Tibial nerve (tissue), 4 donors: Measurements from ENCODE around the gene XIRP1. TPM values are rescaled to one million over a fixed set of nuclear protein-coding genes. Genes with fewer than 3 reads are reported as not detected.

Experiments
- DNase-seq, 2 donors: peaks; one replicate each; pipeline ENCODE4 v3.0.0-alpha.2; 2019; ENCODE audit warnings: low spot score in 2 of 2
- H3K27ac ChIP-seq, 4 donors: fragments of 200-600 bp; sonication (generic) in 3 of 4; one replicate each; pipeline ENCODE4 v1.5.1; 2017 to 2019; ENCODE audit warnings: mild to moderate bottlenecking in 1 of 4
- H3K27me3 ChIP-seq, 2 donors: fragments of 200-600 bp; sonication (generic) in 1 of 2; one replicate each; pipeline versions ENCODE4 v1.5.1 to v1.6.0; 2017 to 2019
- H3K36me3 ChIP-seq, 3 donors: fragments of 200-600 bp; sonication (generic); one replicate each; pipeline ENCODE4 v1.5.1; 2018 to 2019
- H3K4me1 ChIP-seq, 4 donors: fragments of 200-600 bp; sonication (generic) in 3 of 4; one replicate each; pipeline ENCODE4 v1.5.1; 2017 to 2019
- H3K4me3 ChIP-seq, 4 donors: fragments of 200-600 bp; sonication (generic) in 3 of 4; one replicate each; pipeline ENCODE4 v1.5.1; 2017 to 2019; ENCODE audit warnings: mild to moderate bottlenecking in 1 of 4, moderate library complexity in 1 of 4
- H3K9me3 ChIP-seq, 4 donors: fragments of 200-600 bp; sonication (generic) in 3 of 4; one replicate each; pipeline ENCODE4 v1.5.1; 2017 to 2019
- EP300 ChIP-seq, 2 donors: sonication (generic); formaldehyde crosslinking; IDR thresholded peaks; one replicate each; pipeline ENCODE4 v1.6.1; 2017; ENCODE audit warnings: antibody characterized with exemption in 2 of 2, mild to moderate bottlenecking in 1 of 2
- POLR2A ChIP-seq, 2 donors: fragments of 450-650 bp; IDR thresholded peaks; one replicate each; pipeline ENCODE4 v1.6.1; 2017; ENCODE audit warnings: antibody characterized with exemption in 2 of 2, mild to moderate bottlenecking in 2 of 2, moderate library complexity in 2 of 2
- WGBS, 2 donors: methylation state at CpG; one replicate each; pipeline ENCODE4 v1.1.5; 2018; 5-methylcytosine and 5-hydroxymethylcytosine counted together
- total RNA-seq, 4 donors: library from RNA; depleted of rRNA; stranded (reverse); fragments of >200 nt; gene quantifications; one replicate each; pipeline ENCODE4 v1.1.0, GENCODE V29; 2016
- TF ChIP-seq, protein P1 (sequence below), 5 experiments: fragments of 200-600 bp in 3 of 5; fragments of 450-650 bp in 2 of 5; sonication (generic) in 3 of 5; IDR thresholded peaks; one replicate each; pipeline ENCODE4 v1.5.1; 2016 to 2019; ENCODE audit warnings: antibody characterized with exemption in 5 of 5, mild to moderate bottlenecking in 3 of 5, moderate library complexity in 2 of 5

XIRP1 gene
- total RNA-seq, 4 donors from 2014 or later, result not detected

DNA sequence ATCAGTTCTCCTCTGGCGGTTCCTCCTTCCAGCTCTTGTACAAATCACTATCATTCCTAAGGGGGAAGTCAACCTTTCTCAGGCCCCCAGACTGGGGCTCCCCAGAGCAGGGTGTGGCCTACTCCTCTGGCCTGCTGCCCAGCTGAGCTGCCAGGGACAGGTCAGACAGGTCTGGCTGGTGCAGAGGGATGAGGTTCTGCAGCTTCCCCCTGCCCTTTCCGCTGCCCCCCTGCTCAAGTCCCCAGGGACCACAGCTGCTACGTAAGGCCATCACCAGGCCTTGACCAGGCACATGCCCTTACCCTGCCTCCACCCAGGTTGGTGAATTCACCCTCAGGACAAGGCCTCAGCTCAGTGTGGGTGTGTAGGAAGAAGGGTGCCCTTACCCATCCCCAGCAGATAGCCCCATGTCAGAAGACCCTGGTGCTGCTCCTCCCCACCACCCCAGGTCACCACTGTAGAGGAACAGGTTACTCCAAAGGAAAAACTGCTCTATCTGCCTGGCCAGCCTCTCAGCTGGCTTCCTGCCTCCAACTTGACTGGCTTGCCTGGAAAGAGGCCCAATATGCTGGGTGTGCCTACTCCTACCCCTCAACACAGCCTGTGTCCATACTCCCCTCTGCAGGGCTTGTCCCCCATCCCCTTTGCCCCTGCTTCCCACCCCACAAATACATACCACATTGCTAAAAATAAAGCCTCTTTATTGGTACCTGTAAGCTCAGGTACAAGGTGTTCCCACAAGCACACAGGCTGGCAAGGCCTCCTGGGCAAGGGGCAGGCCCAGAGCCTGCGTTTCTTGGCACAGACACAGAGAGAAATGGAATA lies 51.0 kb downstream of the XIRP1 start:
- Histone ChIP-seq H3K9me3 (no peaks in the 10 kb centered on the region), H3K27me3 (no peaks in the 10 kb centered on the region), H3K36me3 (peaks cover 4 to 76% (median 26%) of the 10 kb centered on the region in 3 donors), H3K27ac (peak overlapping the region in 3 of 4 donors; percentile 23 to 66 (median 54)), H3K4me3 (no peak overlapping the region), H3K4me1 (peaks cover 0 to 47% (median 19%) of the 10 kb centered on the region in 4 donors)
- no peak for DNase-seq
- TF ChIP-seq, protein P1, sequence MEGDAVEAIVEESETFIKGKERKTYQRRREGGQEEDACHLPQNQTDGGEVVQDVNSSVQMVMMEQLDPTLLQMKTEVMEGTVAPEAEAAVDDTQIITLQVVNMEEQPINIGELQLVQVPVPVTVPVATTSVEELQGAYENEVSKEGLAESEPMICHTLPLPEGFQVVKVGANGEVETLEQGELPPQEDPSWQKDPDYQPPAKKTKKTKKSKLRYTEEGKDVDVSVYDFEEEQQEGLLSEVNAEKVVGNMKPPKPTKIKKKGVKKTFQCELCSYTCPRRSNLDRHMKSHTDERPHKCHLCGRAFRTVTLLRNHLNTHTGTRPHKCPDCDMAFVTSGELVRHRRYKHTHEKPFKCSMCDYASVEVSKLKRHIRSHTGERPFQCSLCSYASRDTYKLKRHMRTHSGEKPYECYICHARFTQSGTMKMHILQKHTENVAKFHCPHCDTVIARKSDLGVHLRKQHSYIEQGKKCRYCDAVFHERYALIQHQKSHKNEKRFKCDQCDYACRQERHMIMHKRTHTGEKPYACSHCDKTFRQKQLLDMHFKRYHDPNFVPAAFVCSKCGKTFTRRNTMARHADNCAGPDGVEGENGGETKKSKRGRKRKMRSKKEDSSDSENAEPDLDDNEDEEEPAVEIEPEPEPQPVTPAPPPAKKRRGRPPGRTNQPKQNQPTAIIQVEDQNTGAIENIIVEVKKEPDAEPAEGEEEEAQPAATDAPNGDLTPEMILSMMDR (IDR thresholded peaks at IDR 0.05), result no peak
- TF ChIP-seq POLR2A (IDR thresholded peaks at IDR 0.05), result no peak
- TF ChIP-seq EP300 (IDR thresholded peaks at IDR 0.05), result no peak
- 53% methylated on average over 4 of the region's 4 CpGs for WGBS, 2 donors

DNA sequence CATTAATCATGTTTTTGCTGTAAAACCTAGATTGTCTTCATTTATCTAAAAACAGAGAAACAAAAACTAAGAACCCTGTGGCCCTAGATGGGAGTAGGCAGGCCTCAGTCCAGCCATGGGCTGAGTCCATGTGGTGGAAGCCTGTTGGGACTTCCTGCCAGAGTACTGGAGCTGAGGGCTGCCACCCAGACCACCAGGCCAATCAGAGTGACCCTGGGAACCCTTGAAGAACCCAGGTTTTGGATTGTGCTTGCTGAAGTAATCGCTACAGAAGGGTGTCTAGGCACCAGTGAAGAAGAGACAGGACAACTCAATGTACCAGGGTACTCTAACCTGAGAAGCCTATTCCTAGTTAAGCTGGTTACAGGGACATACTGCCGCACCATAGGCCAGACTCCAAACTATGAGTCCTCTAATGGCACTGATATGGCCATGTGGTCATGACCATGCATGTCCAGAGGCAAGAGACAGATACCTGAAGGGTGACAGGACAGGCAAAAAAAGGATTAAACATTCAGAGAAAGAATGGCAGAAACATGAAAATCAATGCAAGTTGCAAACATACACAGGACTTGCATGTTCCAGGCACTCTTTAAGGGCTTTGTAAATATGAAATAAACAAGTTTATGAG lies 51.9 kb downstream of the XIRP1 start:
- no peak for TF ChIP-seq EP300 (IDR thresholded peaks at IDR 0.05)
- no peak for TF ChIP-seq POLR2A (IDR thresholded peaks at IDR 0.05)
- TF ChIP-seq, protein P1 (IDR thresholded peaks at IDR 0.05), result no peak
- Histone ChIP-seq H3K27me3 (no peaks in the 10 kb centered on the region), H3K36me3 (peaks cover 4 to 73% (median 26%) of the 10 kb centered on the region in 3 donors), H3K27ac (peak overlapping the region in 3 of 4 donors; percentile 23 to 66 (median 54)), H3K4me1 (peaks cover 0 to 37% (median 15%) of the 10 kb centered on the region in 4 donors), H3K4me3 (no peak overlapping the region), H3K9me3 (no peaks in the 10 kb centered on the region)
- no peak for DNase-seq
- WGBS, 2 donors, result 94 to 100% methylated on average over 2 of the region's 2 CpGs

DNA sequence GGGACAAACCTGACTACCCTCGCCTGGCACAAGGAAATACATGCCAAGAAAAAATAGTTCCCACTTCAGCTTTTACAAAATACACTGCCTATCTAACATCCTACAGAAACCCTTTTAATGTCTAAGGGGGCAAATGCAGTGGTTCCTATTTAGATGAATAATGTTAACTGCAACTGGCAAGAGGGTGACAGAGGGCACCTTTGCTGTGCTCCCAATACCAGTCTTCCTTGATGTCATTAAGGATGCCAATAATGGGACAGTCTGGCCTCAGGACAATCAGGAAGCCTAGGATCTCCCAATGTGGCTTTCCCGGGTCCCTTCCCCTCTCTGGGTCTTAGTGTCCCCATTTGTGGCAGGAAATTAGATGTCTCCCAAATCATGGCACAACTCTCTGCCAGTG lies 53.0 kb downstream of the XIRP1 start:
- Histone ChIP-seq H3K4me1 (peaks cover 0 to 37% (median 15%) of the 10 kb centered on the region in 4 donors), H3K4me3 (no peak overlapping the region), H3K36me3 (peaks cover 4 to 73% (median 19%) of the 10 kb centered on the region in 3 donors), H3K9me3 (no peaks in the 10 kb centered on the region), H3K27ac (no peak overlapping the region), H3K27me3 (no peaks in the 10 kb centered on the region)
- DNase-seq, result no peak
- 75 to 76% methylated on average over 2 of the region's 2 CpGs for WGBS, 2 donors
- no peak for TF ChIP-seq POLR2A (IDR thresholded peaks at IDR 0.05)
- TF ChIP-seq EP300 (IDR thresholded peaks at IDR 0.05), result no peak
- TF ChIP-seq, protein P1 (IDR thresholded peaks at IDR 0.05), result no peak

DNA sequence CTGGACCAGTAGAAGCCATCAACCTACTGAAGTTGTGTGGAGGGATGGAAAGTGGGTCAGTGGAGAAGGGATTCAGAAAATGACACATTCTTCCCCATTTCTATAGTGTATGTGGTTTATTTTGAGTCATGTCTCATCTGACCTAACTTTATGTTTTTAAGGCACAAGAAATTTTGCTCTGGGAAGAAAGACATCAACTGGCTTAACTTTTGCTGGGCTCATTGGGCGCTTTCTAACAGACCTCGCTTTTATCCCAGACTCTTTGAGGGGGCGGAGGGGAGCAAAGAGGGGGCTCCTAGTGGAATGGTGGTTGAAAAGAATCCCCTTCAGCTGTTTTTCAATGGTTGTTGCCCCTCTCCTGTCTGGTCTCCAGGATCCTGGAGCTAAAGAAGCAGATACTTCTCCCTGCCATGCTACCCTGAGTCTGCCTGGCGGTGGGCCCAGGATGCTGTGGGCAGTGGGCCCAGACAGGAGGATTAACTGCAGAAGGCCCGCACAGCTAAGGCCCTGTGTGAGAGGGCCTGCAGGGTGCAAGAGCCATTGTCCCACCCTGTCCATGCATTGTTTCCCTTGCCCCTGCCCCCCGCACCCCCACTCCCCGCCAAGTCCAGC lies 53.5 kb downstream of the XIRP1 start:
- TF ChIP-seq, protein P1 (IDR thresholded peaks at IDR 0.05), result no peak
- no peak for TF ChIP-seq EP300 (IDR thresholded peaks at IDR 0.05)
- no peak for TF ChIP-seq POLR2A (IDR thresholded peaks at IDR 0.05)
- no peaks in the 10 kb centered on the region for H3K9me3 ChIP-seq
- H3K27me3 ChIP-seq, result no peaks in the 10 kb centered on the region
- no peak overlapping the region for H3K4me3 ChIP-seq
- 50 to 72% methylated on average over 4 to 7 of the region's 7 CpGs for WGBS, 2 donors
- peaks cover 4 to 73% (median 14%) of the 10 kb centered on the region in 3 donors for H3K36me3 ChIP-seq
- no peak for DNase-seq
- H3K27ac ChIP-seq, result no peak overlapping the region
- H3K4me1 ChIP-seq, result peaks cover 0 to 37% (median 15%) of the 10 kb centered on the region in 4 donors
